22Rv1 (cell line): Measurements from ENCODE around the gene ROGDI.

Experiments
- H3K27ac ChIP-seq: fragments of 450-650 bp; 2 replicates; pipeline ENCODE4 v1.5.1; 2017
- CTCF ChIP-seq: fragments of 450-650 bp; IDR thresholded peaks from 2 replicates; pipeline ENCODE4 v1.5.1; 2017; ENCODE audit warnings: mild to moderate bottlenecking
- ZFX ChIP-seq: fragments of 450-650 bp; IDR thresholded peaks from 2 replicates; pipeline ENCODE4 v1.6.1; 2017; ENCODE audit warnings: antibody characterized with exemption, borderline replicate concordance

Gene ROGDI, protein sequence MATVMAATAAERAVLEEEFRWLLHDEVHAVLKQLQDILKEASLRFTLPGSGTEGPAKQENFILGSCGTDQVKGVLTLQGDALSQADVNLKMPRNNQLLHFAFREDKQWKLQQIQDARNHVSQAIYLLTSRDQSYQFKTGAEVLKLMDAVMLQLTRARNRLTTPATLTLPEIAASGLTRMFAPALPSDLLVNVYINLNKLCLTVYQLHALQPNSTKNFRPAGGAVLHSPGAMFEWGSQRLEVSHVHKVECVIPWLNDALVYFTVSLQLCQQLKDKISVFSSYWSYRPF

DNA sequence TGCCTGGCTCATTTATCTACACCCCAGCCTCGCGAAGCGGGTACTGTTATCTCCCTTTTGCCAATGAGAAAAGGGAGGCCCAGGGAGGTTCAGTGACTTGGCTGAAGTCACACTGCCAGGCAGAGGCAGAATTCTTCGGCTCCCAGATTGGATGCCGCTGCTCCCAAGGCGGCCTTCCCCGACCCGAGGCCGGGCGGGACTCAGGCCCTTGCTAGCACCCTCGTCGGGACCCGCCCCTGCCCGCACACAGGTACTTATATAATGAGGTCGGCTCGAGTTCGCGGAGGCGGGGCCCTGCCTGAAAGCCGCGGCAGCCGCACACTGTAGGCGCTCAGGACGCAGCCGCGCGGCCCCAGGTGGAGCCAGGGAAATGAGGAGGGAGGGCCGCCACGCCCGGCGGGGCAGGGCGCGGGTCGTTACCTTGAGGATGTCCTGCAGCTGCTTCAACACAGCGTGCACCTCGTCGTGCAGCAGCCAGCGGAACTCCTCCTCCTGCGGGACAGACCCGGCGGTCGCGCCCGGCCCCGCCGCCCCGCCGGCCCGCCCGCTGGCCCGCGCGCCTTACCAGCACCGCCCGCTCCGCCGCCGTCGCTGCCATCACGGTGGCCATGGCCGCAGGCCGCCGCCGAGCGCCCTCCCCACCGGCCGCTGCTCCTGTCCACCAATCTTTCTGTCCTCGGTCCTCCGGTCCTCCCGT is at the start of gene ROGDI:
Gene ROGDI, minus strand, starts transcription at position 672 of the 697 bp plus-strand sequence. Its CDS starts 62 bp downstream, at position 610.
- H3K27ac ChIP-seq: peak within 1 kb of the TSS; percentile 94
- TF ChIP-seq CTCF (no peak), ZFX (no peak)

GRCh38 chr16:4850211-4850610 is 47.8 kb upstream of the ROGDI start:
- no peak for TF ChIP-seq ZFX
- TF ChIP-seq CTCF: no peak
- H3K27ac ChIP-seq: no peak overlapping the region

DNA sequence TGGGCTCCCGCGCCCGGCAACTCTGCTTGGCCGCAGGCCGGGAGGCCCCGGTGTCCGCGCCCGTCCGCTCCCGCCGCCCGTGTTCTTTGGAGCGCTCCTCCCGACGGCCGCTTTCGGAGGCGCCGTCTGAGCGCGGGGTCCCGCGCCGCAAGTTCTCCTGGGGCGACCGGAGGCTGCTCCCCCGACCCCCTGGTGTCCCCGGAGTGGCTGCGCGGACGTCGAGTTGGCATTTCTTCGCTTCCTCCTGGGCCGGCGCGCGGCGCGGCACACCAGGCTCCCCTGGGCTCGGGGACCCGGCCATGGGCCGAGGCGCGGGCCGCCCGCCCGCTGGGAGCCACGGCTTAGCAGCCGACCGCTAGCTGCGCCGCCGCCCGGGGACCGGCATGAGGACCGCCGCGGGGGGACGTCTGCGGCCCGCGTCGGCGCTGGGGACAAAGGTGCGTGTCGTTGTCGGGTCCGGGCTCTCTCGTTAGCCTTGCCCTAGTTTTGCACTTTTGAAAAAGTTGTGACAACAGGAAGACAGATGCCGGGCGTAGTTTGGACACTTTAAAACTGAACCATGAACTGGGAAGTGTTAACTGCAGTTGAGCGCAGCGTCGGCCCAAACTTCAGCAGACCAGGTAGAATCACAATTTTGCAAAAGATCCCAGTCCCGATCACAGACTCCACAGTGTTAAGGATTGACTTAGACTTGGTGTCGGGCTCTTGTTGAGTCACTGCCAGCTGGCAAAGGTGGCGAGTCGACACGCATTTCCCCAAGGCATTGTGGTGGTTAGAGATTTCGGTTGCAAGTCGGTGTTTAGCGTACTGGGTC is 45.5 kb upstream of the ROGDI start:
- TF ChIP-seq ZFX (no peak), CTCF (peak; percentile 9; the same call in 1 of the 2 replicates)
- peak overlapping the region; percentile 87 for H3K27ac ChIP-seq

- no peak for TF ChIP-seq ZFX
- TF ChIP-seq CTCF: no peak
- peak within 1 kb of the TSS; percentile 87 for H3K27ac ChIP-seq
Observed at GRCh38 chr16:4846901-4847773, 44.7 kb upstream of the ROGDI start, which contains the start of the genes GLYR1 and UBN1. Gene GLYR1, minus strand, starts transcription at chr16:4847288. Its CDS starts 23 bp downstream, at chr16:4847265. Gene UBN1, plus strand, starts transcription at chr16:4847481. Its CDS starts 5,437 bp downstream, at chr16:4852918.

DNA sequence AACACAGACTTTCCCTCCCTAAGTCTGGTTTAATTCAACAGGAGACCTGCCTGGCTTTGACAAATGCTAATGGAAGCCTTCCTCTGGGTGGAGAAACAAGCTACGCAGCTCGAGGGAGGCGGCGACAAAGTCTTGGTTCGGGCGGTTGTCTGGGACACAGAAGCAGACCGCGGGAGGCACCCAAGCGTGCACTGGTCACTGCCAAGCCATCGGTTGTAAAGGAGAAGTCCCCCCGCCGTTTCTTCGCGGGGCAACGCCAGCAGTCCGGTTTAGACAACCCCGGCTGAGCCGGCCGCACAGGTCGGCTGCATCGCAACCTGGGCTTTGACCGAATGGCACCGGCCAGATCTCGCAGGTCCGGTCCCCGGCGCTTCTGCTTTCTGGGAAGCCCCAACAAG is 44.1 kb upstream of the ROGDI start:
- no peak for TF ChIP-seq CTCF
- TF ChIP-seq ZFX: no peak
- peak overlapping the region; percentile 87 for H3K27ac ChIP-seq

DNA sequence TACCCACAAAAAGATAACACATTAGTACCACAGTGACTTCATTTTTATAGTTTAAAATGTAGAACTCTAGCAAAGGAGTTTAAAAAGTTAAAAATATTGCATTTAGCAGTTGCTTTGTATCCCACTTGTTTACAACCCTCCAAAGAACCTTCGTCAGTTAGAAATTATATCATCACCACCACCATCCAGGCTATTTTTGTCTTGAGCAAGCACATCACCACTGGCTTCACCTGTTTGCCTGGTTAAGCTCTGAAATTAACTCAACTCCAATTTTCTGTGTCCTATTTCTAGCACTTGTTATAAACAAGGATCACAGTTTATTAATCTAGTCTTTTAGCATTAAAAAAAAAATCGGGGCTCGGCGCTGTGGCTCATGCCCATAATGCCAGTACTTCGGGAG is 38.6 kb upstream of the ROGDI start:
- TF ChIP-seq ZFX: no peak
- no peak for TF ChIP-seq CTCF
- H3K27ac ChIP-seq: no peak overlapping the region
